Astrocyte (in vitro differentiated cells and primary cell): ENCODE results near the gene TRIM3. TPM values are rescaled to one million over a fixed set of nuclear protein-coding genes. Genes with fewer than 3 reads are reported as not detected.

Source experiments
- DNase-seq: peaks from one replicate; pipeline ENCODE4 v3.0.0-alpha.2; 2010; ENCODE audit warnings: low read depth
- FAIRE-seq: peaks from 2 replicates; lab custom pipeline; 2011; peaks lifted over from hg19 to GRCh38; lab: Jason Lieb, UNC
- H2AFZ ChIP-seq: 2 replicates; pipeline ENCODE4 v1.6.0; 2012; ENCODE audit warnings: low read depth, low read length, inconsistent platforms
- H3K27ac ChIP-seq: 2 replicates; pipeline ENCODE4 v1.5.1; 2011; ENCODE audit warnings: low read depth, low read length, inconsistent platforms
- H3K27me3 ChIP-seq: 2 replicates; pipeline ENCODE4 v1.6.0; 2011; ENCODE audit warnings: low read length, inconsistent platforms; ENCODE audit not compliant: insufficient read depth
- H3K36me3 ChIP-seq: 2 replicates; pipeline ENCODE4 v1.5.1; 2011; ENCODE audit warnings: low read length, inconsistent platforms; ENCODE audit not compliant: insufficient read depth
- H3K4me1 ChIP-seq: 2 replicates; pipeline ENCODE4 v1.5.1; 2011; ENCODE audit warnings: low read length, inconsistent platforms; ENCODE audit not compliant: insufficient read depth
- H3K4me2 ChIP-seq: 2 replicates; pipeline ENCODE4 v1.6.0; 2012; ENCODE audit warnings: low read length, inconsistent platforms
- H3K4me3 ChIP-seq: 2 replicates; pipeline ENCODE4 v1.5.1; 2011; ENCODE audit warnings: low read depth, mild to moderate bottlenecking, low read length, inconsistent platforms; ENCODE audit not compliant: insufficient read depth
- H3K79me2 ChIP-seq: 2 replicates; pipeline ENCODE4 v1.6.0; 2012; ENCODE audit warnings: mild to moderate bottlenecking, low read length, inconsistent platforms; ENCODE audit not compliant: insufficient read depth
- H3K9ac ChIP-seq: 2 replicates; pipeline ENCODE4 v1.6.0; 2012; ENCODE audit warnings: mild to moderate bottlenecking, low read length, inconsistent platforms
- H3K9me3 ChIP-seq: 2 replicates; pipeline ENCODE4 v1.5.1; 2012; ENCODE audit warnings: low read depth, mild to moderate bottlenecking, low read length, inconsistent platforms; ENCODE audit not compliant: insufficient read depth
- H4K20me1 ChIP-seq: 2 replicates; pipeline ENCODE4 v1.6.0; 2012; ENCODE audit warnings: low read length, inconsistent platforms; ENCODE audit not compliant: insufficient read depth
- H3K27ac Mint-ChIP-seq: one replicate; pipeline ENCODE4 v1.8.0; 2021; ENCODE audit warnings: mild to moderate bottlenecking, mixed read lengths; ENCODE audit not compliant: unreplicated experiment
- H3K27me3 Mint-ChIP-seq: one replicate; pipeline ENCODE4 v1.8.0; 2021; ENCODE audit warnings: low read depth, mixed read lengths; ENCODE audit not compliant: unreplicated experiment
- H3K36me3 Mint-ChIP-seq: one replicate; pipeline ENCODE4 v1.8.0; 2021; ENCODE audit warnings: low read depth, mixed read lengths; ENCODE audit not compliant: unreplicated experiment
- H3K4me1 Mint-ChIP-seq: one replicate; pipeline ENCODE4 v1.8.0; 2021; ENCODE audit warnings: low read depth, mixed read lengths; ENCODE audit not compliant: unreplicated experiment
- H3K4me3 Mint-ChIP-seq: one replicate; pipeline ENCODE4 v1.8.0; 2021; ENCODE audit warnings: mild to moderate bottlenecking, moderate library complexity, mixed read lengths; ENCODE audit not compliant: unreplicated experiment
- H3K9me3 Mint-ChIP-seq: one replicate; pipeline ENCODE4 v1.8.0; 2021; ENCODE audit warnings: mild to moderate bottlenecking, mixed read lengths; ENCODE audit not compliant: unreplicated experiment
- EZH2 ChIP-seq: IDR thresholded peaks from 2 replicates; pipeline ENCODE4 v1.6.1; 2012; ENCODE audit warnings: mild to moderate bottlenecking, low read length, inconsistent platforms; ENCODE audit not compliant: insufficient read depth
- total RNA-seq: library from RNA; stranded (reverse); gene quantifications from 2 replicates; pipeline ENCODE4 v1.2.1, GENCODE V29; 2021
- TF ChIP-seq, protein P1 (sequence below): IDR thresholded peaks from 2 replicates; pipeline ENCODE4 v1.5.1; 2011; ENCODE audit warnings: low read depth, mild to moderate bottlenecking, inconsistent platforms, low read length, moderate library complexity; ENCODE audit not compliant: insufficient read depth

The TRIM3 gene
- total RNA-seq, 1 donor from 2014 or later: 25.4 TPM

DNA sequence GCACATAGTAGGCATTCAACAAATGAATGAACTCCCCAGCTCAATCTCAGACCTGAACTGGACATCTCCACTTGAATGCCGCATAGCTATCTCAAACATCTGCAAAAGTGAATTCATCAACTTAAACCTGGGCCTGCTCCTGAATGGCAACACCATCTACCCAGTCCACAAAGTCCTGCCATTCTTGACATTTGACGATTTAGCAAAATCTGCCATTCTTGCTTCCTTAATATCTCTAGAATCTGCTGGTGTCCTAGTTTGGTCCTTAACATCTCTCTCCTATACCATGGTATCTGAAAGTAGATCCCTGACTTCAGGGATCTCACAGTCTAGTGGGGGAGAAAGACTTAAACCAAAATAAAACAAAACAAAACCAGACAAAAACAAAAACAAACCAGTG, 20.6 kb downstream of the TRIM3 start:
- H3K27me3 Mint-ChIP-seq: no peaks in the 10 kb centered on the region
- no peak overlapping the region for H3K4me3 ChIP-seq
- no peaks in the 10 kb centered on the region for H3K9me3 Mint-ChIP-seq
- no peak overlapping the region for H3K4me3 Mint-ChIP-seq
- no peak overlapping the region for H3K4me2 ChIP-seq
- DNase-seq: no peak
- H3K79me2 ChIP-seq: no peaks in the 10 kb centered on the region
- H3K36me3 ChIP-seq: peaks cover 11% of the 10 kb centered on the region
- H3K9me3 ChIP-seq: no peaks in the 10 kb centered on the region
- no peak for TF ChIP-seq EZH2
- TF ChIP-seq, protein P1, sequence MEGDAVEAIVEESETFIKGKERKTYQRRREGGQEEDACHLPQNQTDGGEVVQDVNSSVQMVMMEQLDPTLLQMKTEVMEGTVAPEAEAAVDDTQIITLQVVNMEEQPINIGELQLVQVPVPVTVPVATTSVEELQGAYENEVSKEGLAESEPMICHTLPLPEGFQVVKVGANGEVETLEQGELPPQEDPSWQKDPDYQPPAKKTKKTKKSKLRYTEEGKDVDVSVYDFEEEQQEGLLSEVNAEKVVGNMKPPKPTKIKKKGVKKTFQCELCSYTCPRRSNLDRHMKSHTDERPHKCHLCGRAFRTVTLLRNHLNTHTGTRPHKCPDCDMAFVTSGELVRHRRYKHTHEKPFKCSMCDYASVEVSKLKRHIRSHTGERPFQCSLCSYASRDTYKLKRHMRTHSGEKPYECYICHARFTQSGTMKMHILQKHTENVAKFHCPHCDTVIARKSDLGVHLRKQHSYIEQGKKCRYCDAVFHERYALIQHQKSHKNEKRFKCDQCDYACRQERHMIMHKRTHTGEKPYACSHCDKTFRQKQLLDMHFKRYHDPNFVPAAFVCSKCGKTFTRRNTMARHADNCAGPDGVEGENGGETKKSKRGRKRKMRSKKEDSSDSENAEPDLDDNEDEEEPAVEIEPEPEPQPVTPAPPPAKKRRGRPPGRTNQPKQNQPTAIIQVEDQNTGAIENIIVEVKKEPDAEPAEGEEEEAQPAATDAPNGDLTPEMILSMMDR: no peak
- peak; percentile 47 for FAIRE-seq
- no peak overlapping the region for H3K27ac Mint-ChIP-seq
- H3K27me3 ChIP-seq: no peaks in the 10 kb centered on the region
- H3K4me1 Mint-ChIP-seq: no peaks in the 10 kb centered on the region
- H3K9ac ChIP-seq: no peak overlapping the region
- peaks cover 10% of the 10 kb centered on the region for H3K36me3 Mint-ChIP-seq
- H3K27ac ChIP-seq: no peak overlapping the region
- no peak overlapping the region for H2AFZ ChIP-seq
- H4K20me1 ChIP-seq: no peaks in the 10 kb centered on the region
- H3K4me1 ChIP-seq: no peaks in the 10 kb centered on the region

- FAIRE-seq: no peak
- Mint-ChIP-seq H3K4me1 (no peaks in the 10 kb centered on the region), H3K4me3 (no peak overlapping the region), H3K27ac (no peak overlapping the region), H3K27me3 (no peaks in the 10 kb centered on the region), H3K36me3 (peaks cover 15% of the 10 kb centered on the region), H3K9me3 (no peaks in the 10 kb centered on the region)
- Histone ChIP-seq H3K27ac (no peak overlapping the region), H3K4me2 (no peak overlapping the region), H3K9me3 (no peaks in the 10 kb centered on the region), H3K4me3 (no peak overlapping the region), H3K4me1 (no peaks in the 10 kb centered on the region), H4K20me1 (no peaks in the 10 kb centered on the region), H3K9ac (no peak overlapping the region), H3K36me3 (peaks cover 11% of the 10 kb centered on the region), H3K79me2 (no peaks in the 10 kb centered on the region), H2AFZ (no peak overlapping the region), H3K27me3 (no peaks in the 10 kb centered on the region)
- TF ChIP-seq, protein P1: no peak
- TF ChIP-seq EZH2: no peak
- DNase-seq: no peak
Measured at GRCh38 chr11:6452219-6452618, 21.5 kb downstream of the TRIM3 start.

DNA sequence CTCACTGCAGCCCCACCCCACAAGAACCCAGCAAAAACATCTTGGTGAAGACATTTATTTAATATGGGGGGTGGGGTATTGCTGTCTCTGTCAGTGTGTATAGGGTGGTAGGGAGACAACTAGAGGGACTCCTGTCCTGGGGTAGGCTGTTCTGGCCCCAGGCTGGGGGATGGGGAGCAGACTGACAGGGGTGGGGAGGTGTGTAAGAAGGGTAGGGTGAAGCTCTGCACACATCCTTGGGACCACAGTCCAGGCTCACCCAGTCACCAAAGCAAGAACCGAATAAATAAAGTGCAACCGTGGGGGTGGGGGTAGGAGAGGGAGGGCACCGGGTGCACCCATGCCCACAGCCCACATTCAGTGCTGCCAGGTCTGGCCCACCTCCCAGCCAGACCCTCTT, 25.2 kb downstream of the TRIM3 start:
- H3K4me3 Mint-ChIP-seq: no peak overlapping the region

More for the DNA sequence above, 25.2 kb downstream of the TRIM3 start:
- H3K27me3 ChIP-seq: no peaks in the 10 kb centered on the region
- no peaks in the 10 kb centered on the region for H3K9me3 ChIP-seq
- no peaks in the 10 kb centered on the region for H3K79me2 ChIP-seq
- FAIRE-seq (no peak), DNase-seq (no peak)
- H2AFZ ChIP-seq: no peak overlapping the region
- H3K4me1 Mint-ChIP-seq: no peaks in the 10 kb centered on the region
- H3K4me3 ChIP-seq: no peak overlapping the region
- TF ChIP-seq, protein P1: no peak
- no peak for TF ChIP-seq EZH2
- H3K9ac ChIP-seq: no peak overlapping the region
- H3K36me3 ChIP-seq: peaks cover 3% of the 10 kb centered on the region
- H3K4me2 ChIP-seq: no peak overlapping the region
- no peak overlapping the region for H3K27ac Mint-ChIP-seq
- no peaks in the 10 kb centered on the region for H3K9me3 Mint-ChIP-seq
- H3K27me3 Mint-ChIP-seq: no peaks in the 10 kb centered on the region
- no peaks in the 10 kb centered on the region for H4K20me1 ChIP-seq
- no peaks in the 10 kb centered on the region for H3K4me1 ChIP-seq
- peaks cover 9% of the 10 kb centered on the region for H3K36me3 Mint-ChIP-seq
- no peak overlapping the region for H3K27ac ChIP-seq
